Measurements from ENCODE around the gene SCNN1G.

Gene SCNN1G

GRCh38 chr16:23216658-23217246 is 34.2 kb downstream of the SCNN1G start:
- H4K20me1 ChIP-seq (ENCODE audit: low read depth, low read length), result no peaks in the 10 kb centered on the region
- no peak for TF ChIP-seq CTCF (IDR thresholded peaks at IDR 0.05; ENCODE audit: insufficient read depth, low read length, poor library complexity, severe bottlenecking)
- TF ChIP-seq EZH2phosphoT487 (conservative IDR thresholded peaks at IDR 0.05; ENCODE audit: low read length), result no peak
- no peak overlapping the region for H3K9ac ChIP-seq (ENCODE audit: low read length)
- H3K27me3 ChIP-seq (ENCODE audit: low read length), result no peaks in the 10 kb centered on the region
- H3K4me2 ChIP-seq (ENCODE audit: low read depth, low read length, poor library complexity, severe bottlenecking), result no peak overlapping the region
- H3F3A ChIP-seq (ENCODE audit: insufficient read depth), result no peaks in the 10 kb centered on the region
- H2AFZ ChIP-seq (ENCODE audit: low read depth, low read length, severe bottlenecking), result no peak overlapping the region
- no peaks in the 10 kb centered on the region for H3K9me2 ChIP-seq (replicated peaks; ENCODE audit: insufficient read depth, low read length)
- H3K27ac ChIP-seq (ENCODE audit: low read depth, low read length), result no peak overlapping the region
- no peaks in the 10 kb centered on the region for H3K79me2 ChIP-seq (ENCODE audit: insufficient read depth, low read length)
- no peaks in the 10 kb centered on the region for H3K36me3 ChIP-seq (ENCODE audit: low read length)
- no peaks in the 10 kb centered on the region for H3K9me3 ChIP-seq (ENCODE audit: insufficient read depth, low read length)
- no peak overlapping the region for H3K4me3 ChIP-seq (ENCODE audit: insufficient read depth, low read length, poor library complexity, severe bottlenecking)

GRCh38 chr16:23217646-23218045 is 35.1 kb downstream of the SCNN1G start:
- no peak overlapping the region for H3K27ac ChIP-seq (ENCODE audit: low read depth, low read length)
- no peaks in the 10 kb centered on the region for H3F3A ChIP-seq (ENCODE audit: insufficient read depth)
- no peaks in the 10 kb centered on the region for H3K79me2 ChIP-seq (ENCODE audit: insufficient read depth, low read length)
- H3K27me3 ChIP-seq (ENCODE audit: low read length), result no peaks in the 10 kb centered on the region
- no peak for TF ChIP-seq CTCF (IDR thresholded peaks at IDR 0.05; ENCODE audit: insufficient read depth, low read length, poor library complexity, severe bottlenecking)
- H3K9me2 ChIP-seq (replicated peaks; ENCODE audit: insufficient read depth, low read length), result no peaks in the 10 kb centered on the region
- no peak overlapping the region for H3K9ac ChIP-seq (ENCODE audit: low read length)
- no peak overlapping the region for H3K4me2 ChIP-seq (ENCODE audit: low read depth, low read length, poor library complexity, severe bottlenecking)
- no peaks in the 10 kb centered on the region for H4K20me1 ChIP-seq (ENCODE audit: low read depth, low read length)
- H3K36me3 ChIP-seq (ENCODE audit: low read length), result no peaks in the 10 kb centered on the region
- H3K9me3 ChIP-seq (ENCODE audit: insufficient read depth, low read length), result no peaks in the 10 kb centered on the region
- no peak overlapping the region for H2AFZ ChIP-seq (ENCODE audit: low read depth, low read length, severe bottlenecking)
- H3K4me3 ChIP-seq (ENCODE audit: insufficient read depth, low read length, poor library complexity, severe bottlenecking), result no peak overlapping the region

- Histone ChIP-seq H4K20me1 (ENCODE audit: low read depth, low read length) (no peaks in the 10 kb centered on the region), H3K9me2 (replicated peaks; ENCODE audit: insufficient read depth, low read length) (no peaks in the 10 kb centered on the region), H3K9ac (ENCODE audit: low read length) (no peak overlapping the region), H3K27ac (ENCODE audit: low read depth, low read length) (no peak overlapping the region), H3K27me3 (ENCODE audit: low read length) (no peaks in the 10 kb centered on the region), H3K9me3 (ENCODE audit: insufficient read depth, low read length) (no peaks in the 10 kb centered on the region), H3K4me2 (ENCODE audit: low read depth, low read length, poor library complexity, severe bottlenecking) (no peak overlapping the region), H2AFZ (ENCODE audit: low read depth, low read length, severe bottlenecking) (no peak overlapping the region), H3K4me3 (ENCODE audit: insufficient read depth, low read length, poor library complexity, severe bottlenecking) (no peak overlapping the region), H3K79me2 (ENCODE audit: insufficient read depth, low read length) (no peaks in the 10 kb centered on the region), H3K36me3 (ENCODE audit: low read length) (no peaks in the 10 kb centered on the region), H3F3A (ENCODE audit: insufficient read depth) (no peaks in the 10 kb centered on the region)
- TF ChIP-seq CTCF (IDR thresholded peaks at IDR 0.05; ENCODE audit: insufficient read depth, low read length, poor library complexity, severe bottlenecking) (no peak), EZH2phosphoT487 (conservative IDR thresholded peaks at IDR 0.05; ENCODE audit: low read length) (no peak)
Measured at GRCh38 chr16:23222929-23223328, 40.4 kb downstream of the SCNN1G start.

Measured in SU-DHL-6 (cell line).